Urothelium cell line (cell line): ENCODE measurements around the gene DOK4.

Source experiments
- DNase-seq: peaks from one replicate; pipeline ENCODE4 v3.0.0; 2011; ENCODE audit warnings: low spot score, mixed read lengths
- FAIRE-seq: peaks from 2 replicates; lab custom pipeline; 2011; peaks lifted over from hg19 to GRCh38; lab: Jason Lieb, UNC

Gene DOK4

DNA sequence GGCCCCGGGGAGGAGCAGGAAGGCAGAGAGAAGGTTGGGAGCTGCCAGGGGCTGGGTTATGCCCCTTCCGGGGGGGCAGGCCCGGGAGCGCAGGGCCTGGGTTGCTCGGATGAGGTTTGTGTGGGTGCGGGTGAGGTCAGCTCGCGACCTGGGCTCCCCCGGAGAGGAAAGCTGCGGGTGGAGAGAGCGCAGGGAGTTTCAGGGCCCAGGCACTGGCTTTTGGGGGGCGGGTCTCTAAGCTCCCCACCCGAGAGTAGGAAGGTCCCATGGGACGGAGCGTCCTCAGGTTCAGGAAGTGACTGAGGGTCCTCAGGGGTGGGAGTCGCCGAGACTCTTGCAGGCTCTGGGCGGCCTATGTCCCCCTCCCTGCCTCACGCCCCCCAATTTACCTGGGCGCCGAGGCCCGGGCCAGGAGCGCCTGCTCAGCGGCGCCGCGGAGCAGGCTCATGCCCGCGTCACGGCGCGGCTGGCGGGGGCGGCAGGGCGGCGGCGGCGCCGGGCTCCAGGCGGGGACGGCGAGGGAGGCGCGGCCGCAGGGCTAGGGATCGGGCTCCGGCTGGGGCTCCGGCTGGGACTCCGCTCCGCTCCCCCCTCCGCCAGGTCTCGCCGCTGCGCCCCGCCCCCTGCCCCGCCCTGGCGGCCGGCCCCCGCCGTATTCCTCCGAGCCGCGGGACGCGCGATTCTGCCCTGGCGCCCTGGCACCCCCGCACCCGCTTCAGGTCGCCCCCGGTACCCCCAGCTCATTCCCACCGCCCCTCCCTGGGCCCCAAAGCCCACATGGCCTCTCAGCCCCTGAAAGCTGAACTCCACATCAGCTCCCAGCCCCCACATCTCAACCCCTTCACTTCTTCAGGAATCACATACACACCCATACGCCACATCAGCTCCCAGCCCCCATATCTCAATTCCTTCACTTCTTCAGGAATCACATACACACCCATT is at the start of gene DOK4:
Gene DOK4, minus strand, starts transcription at position 578 of the 942 bp plus-strand sequence. CDS start 6,986 bp downstream, outside the sequence.
- DNase-seq = peak; percentile 97
- no peak for FAIRE-seq

DNA sequence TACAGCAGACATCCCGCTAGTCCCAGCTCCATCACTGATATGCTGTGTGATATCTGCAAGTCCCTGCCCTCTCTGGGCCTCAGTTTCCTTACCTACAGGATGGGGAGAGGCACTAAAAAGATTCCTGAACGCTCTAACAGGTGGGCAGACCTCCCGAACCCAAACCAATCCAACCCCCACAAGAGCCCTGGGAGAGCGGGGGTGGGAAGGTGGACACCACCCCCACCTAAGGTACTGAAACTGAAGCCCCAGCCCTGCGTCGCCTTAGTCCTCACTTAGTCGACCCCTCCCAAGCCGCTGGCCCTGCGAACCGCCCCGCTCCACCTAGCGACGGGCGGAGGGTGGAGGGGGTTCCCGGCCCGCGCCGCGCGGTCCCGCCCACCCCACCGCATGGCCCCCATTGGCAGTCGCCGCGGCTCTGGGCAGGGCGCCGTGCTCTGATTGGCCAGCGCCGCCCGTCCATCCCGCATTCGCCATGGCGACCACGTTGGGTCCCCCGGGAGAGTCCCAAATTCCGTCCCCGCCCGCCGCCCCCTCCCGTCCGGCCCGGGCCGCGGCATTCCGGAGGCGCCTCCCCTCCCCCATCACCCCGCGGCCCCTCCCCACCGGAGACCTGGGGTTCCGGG is 49.5 kb upstream of the DOK4 start:
- FAIRE-seq (peak; percentile 77), DNase-seq (peak; percentile 99)

DNA sequence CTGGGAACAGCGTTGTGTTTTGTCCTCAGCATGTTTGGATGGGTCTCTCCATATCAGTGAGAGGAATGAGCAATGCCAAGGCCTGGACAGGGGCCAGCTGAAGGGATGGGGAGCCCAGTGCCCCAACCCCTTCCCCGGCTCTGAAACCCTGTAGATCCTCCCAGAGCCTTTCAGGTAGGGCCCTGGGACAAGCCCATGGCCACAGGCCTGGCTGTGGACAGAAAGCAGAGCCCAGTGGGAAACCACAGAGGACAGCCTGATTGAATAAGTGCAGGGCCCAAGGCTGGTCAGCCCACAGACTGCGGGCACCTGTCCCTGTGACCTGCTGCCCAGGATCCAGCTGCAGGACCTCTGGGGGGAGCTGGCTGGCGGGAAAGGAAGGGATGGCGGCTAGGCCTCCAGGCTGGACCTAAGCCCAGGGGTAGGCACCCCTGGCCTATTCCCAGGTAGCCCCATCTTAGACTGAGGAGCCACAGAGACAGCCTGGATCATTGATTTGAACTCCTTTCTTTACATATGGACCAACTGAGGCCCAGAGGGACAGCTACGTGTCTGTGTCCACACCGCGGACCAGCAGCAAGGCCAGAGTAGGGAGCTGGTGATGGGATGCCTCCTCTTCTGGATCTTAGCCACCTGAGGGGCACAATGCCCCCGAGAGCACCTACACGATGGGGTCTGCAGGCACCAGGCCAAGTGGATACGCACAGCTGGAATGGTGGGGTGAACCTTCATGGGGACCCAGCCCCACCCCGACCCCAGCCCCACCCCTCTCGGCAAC is 48.8 kb upstream of the DOK4 start:
- FAIRE-seq = peak; percentile 63

GRCh38 chr16:57534337-57534880 is 48.1 kb upstream of the DOK4 start:
- no peak for FAIRE-seq

More for the DNA sequence above, 48.8 kb upstream of the DOK4 start:
- DNase-seq = no peak

DNA sequence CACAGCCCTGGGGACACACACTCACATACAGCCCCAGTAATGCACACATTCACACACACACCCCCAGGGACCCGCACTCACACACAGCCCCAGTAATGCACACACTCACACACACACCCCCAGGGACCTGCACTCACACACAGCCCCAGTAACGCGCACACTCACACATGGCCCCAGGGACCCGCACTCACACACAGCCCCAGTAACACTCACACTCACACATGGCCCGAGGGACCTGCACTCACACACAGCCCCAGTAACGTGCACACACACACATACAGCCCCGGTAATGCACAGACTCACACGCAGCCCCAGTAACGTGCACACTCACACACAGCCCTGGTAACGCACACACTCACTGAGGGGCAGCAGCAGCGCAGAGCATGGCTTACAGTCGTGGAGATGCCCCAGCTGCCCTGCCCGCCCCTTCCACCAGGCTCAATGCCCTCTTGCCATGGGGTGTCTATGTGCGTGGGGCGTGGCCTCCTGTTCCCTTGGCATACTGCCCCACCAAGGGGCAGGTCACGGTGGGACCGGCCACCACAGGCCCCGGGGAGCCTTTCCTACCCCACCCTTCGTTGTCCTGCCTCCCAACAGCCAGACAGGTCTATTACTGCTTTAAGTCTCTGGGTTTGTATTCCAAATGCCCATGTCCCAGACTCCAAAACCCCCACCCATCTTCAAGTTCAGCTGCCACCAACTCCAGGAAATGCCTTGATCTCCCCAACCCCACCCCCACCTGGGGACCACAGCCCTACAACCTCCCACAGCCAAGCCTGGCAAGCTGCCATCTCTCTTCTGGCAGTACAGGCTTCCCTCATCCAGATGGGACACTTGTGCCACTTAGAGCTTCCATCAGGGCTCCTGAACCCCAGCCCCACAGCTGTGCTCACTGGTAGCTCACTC is 47.4 kb upstream of the DOK4 start:
- FAIRE-seq (peak; percentile 75), DNase-seq (no peak)

More at GRCh38 chr16:57534337-57534880, 48.1 kb upstream of the DOK4 start:
- DNase-seq = no peak

GRCh38 chr16:57532266-57532625 is 46.0 kb upstream of the DOK4 start:
- peak; percentile 79 for FAIRE-seq
- no peak for DNase-seq

DNA sequence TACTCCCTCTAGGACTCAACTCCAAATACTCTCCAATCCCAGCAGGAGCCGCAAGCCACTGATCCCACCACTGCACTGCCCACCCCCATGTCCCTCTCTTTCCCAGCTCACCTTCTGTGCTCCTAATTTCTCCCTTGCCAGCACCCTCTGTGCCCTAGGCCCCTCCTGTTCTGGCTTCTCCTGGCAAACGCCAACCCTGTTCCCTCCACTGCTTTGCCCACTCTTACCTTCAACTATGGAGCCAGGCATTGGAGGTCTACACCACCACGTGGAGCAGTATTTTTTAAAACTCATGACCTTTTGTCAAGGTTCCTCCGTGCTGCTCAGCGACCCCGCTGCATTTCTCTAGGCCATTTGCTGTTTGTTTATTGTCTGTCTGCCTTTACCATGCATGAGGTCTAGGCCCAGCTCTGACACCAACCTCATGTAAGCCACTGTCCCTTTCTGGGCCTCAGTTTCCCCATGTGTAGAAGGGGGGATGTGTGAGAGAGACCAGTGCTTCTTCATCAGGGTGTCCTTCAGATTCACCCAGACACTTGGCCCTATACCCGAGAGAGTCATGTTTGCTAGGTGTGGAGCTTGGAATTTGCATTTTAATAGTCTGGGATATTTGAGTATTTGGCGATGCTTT is 45.5 kb upstream of the DOK4 start:
- FAIRE-seq = no peak
- no peak for DNase-seq

DNA sequence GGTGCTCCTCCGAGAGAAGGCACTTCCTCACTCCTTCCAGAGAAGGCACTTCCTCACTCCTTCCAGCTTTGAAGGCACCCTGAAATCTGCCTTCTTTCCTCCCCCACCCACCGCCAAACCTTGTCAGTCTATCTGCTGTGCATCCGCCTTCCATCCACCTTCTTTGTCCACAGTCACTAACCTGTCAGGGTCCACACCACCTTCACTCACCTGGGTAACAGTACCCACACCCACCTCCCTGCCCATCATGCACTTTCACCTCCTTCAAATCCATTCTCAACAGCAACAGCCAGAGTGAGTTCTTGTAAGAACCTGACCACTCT is 44.9 kb upstream of the DOK4 start:
- DNase-seq (no peak), FAIRE-seq (peak; percentile 37)

- DNase-seq (no peak), FAIRE-seq (no peak)
Measured at GRCh38 chr16:57530522-57531252, 44.4 kb upstream of the DOK4 start.

- FAIRE-seq = no peak
- peak; percentile 86 for DNase-seq
Measured at GRCh38 chr16:57530104-57530521, 43.8 kb upstream of the DOK4 start.

DNA sequence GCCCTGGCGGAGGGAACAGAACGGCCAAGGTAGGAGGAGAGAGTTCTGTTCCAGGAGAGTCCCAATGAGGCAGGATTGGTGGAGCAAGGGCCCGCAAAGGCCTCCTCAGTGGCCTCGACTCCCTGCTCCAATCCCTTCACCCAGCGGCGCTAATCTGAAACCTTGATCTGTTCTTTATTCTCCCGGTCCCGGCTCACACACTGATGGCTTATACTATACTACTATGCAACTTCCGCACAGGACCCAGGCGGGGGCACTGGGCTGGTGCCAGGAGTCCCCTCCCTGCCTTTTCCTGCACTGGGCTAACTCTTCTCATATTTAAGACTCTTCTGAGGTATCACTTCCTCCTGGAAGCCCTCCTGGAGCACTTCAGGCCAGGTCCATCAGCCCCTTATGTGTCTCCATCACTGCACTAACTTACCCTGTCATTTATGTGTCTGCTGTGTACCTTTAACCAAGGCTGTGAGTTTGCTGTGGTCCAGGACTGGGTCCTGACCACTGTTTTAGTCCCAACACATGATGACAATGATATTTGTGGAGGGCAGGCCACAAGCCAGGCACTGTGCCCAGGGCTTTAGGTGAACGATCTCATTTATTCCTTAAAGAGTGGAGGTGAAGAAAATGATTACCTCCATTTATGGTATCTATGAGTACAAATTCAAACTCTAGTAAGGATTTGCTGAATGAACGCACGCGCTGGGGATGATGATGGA is 43.3 kb upstream of the DOK4 start:
- FAIRE-seq (peak; percentile 61), DNase-seq (no peak)

GRCh38 chr16:57528499-57529390 is 42.5 kb upstream of the DOK4 start:
- DNase-seq (no peak), FAIRE-seq (no peak)

GRCh38 chr16:57527610-57528360 is 41.5 kb upstream of the DOK4 start:
- no peak for FAIRE-seq
- no peak for DNase-seq

- FAIRE-seq (no peak), DNase-seq (no peak)
Measured at GRCh38 chr16:57527027-57527426, 40.7 kb upstream of the DOK4 start.

DNA sequence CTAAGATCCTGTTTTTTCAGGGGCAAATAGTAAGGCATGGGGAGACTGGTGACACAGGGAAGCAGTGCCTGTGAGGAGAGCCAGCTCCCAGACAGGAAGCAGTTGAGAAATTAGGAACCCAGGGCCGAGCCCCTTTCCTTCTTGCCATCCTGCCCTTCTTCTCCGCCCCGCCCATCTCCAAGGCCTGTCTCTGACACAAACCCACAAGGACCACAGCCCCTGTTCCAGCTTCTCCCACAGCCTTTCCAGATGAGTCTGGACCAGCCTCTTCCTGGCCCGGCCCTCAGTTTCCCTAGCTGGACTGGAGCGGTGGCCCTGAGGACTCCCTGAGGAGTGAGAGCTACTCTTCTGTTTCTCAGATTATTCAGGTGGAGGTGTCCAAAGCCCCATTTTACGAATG is 40.2 kb upstream of the DOK4 start:
- no peak for FAIRE-seq
- DNase-seq = no peak

- FAIRE-seq (no peak), DNase-seq (no peak)
Measured at GRCh38 chr16:57525761-57526160, 39.5 kb upstream of the DOK4 start.

DNA sequence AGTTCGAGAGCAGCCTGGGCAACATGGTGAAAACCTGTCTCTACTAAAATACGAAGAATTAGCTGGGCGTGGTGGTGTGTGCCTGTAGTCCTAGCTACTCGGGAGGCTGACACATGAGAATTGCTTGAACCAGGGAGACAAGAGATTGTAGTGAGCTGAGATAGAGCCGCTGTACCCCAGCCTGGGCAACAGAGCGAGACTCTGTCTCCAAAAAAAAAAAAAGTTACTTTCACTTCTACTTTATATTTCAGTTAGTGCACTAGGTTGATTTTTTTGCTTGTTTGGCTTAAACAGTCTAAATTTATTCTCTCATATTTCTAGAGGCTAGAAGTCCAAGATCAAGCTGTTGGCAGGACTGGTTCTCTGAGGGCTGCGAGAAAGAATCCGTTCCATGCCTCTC is 36.7 kb upstream of the DOK4 start:
- no peak for DNase-seq
- FAIRE-seq = no peak
